Stimulated activated CD4-positive, alpha-beta T cell treated with anti-CD3 and anti-CD28 coated beads, Interleukin-2, amount 100 ng/mL, for 24 hours (primary cell): ENCODE measurements around the gene ARHGAP9.
"Not testable (repeated sequence)": the region's sequence is repeated elsewhere in the genome, so short reads cannot be mapped to it uniquely, and the experiment has no call there.

ENCODE experiments used
- DNase-seq, 2 donors: peaks; one replicate each; pipeline ENCODE4 v3.0.0-alpha.2; 2020

The ARHGAP9 gene

GRCh38 chr12:57433370-57433769 is 46.3 kb downstream of the ARHGAP9 start:
- no peak for DNase-seq

GRCh38 chr12:57431654-57432188 is 47.9 kb downstream of the ARHGAP9 start:
- no peak for DNase-seq

- DNase-seq = peak; percentile 95 to 97
Observed at GRCh38 chr12:57430931-57431566, 48.6 kb downstream of the ARHGAP9 start, which contains the start of gene R3HDM2. R3HDM2 (minus strand) TSS chr12:57431043; CDS start chr12:57310428, 120,615 bp downstream.

- peak in 1 of 2 donors; percentile 59 for DNase-seq
Observed at GRCh38 chr12:57430112-57430930, 49.3 kb downstream of the ARHGAP9 start.

GRCh38 chr12:57429473-57430111 is 50.1 kb downstream of the ARHGAP9 start:
- DNase-seq = no peak

- DNase-seq = no peak
Observed at GRCh38 chr12:57428965-57429364, 50.7 kb downstream of the ARHGAP9 start.

- DNase-seq = not testable (repeated sequence)
Observed at GRCh38 chr12:57426948-57427347, 52.7 kb downstream of the ARHGAP9 start.
